Measurements from ENCODE around the gene CEACAM8.

DNA sequence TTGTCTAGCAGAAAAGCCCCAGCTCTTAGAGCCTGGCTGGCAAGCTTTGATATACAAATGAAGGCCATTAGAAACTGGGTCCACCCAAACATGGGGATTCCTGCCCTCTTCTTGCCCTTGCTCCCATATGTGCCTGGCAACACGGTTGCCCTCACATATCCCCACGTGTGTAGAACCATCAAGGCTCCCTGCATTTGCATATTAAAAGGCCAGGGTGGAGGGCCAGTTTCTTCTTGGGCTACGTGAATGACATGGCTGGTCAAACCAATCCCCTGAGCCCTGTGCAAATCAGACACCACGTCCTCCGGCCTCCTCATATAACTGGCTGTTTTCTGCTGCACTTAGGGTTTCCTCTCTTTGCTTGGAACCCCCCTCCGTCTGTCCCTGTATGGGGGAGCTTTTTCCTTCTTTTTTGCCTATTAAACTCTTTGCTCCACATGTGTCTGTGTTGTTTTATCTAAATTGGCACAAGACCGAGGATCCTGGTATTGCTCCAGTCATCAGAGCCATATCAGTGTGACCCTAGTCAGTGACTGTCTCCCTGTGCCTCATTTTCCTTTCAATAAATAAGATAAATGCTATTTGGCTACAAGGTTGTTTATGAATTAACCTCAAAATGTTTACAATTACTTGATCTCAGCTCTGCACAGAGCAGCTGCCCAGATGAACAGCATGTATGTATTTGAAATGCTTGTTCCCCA is 36.1 kb downstream of the CEACAM8 start:
- TF ChIP-seq GATA2 (IDR thresholded peaks at IDR 0.05; ENCODE audit: low read depth, low read length) (no peak), GATA3 (IDR thresholded peaks at IDR 0.05; ENCODE audit: low read depth, low read length) (no peak)
